ENCODE measurements around the gene PLEKHA1.

The PLEKHA1 gene

DNA sequence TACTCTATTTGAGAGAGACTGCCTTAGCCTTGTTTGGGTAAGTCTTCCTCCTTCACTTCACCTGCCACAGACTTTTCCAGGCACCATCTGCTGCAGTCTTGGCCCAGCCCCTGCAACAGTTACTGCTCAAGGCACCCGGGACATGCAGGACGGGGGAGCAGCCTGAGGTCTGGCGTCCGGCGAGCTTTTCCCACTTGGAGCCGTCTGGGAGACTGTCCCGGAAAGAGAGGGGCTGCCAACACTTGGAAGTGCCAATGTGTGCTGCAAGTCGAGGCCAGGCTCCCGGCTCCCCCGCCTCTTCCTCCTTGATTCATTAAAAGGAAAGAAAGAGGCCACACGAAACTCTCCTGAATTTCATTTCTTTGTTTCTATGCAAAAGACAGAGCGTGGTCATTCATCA lies 100.6 kb downstream of the PLEKHA1 start:
- TF ChIP-seq CTCF (IDR thresholded peaks at IDR 0.05; ENCODE audit: low read depth, low read length, missing control alignments) = no peak
- Histone ChIP-seq H3K36me3 (replicated peaks) (no peaks in the 10 kb centered on the region), H3K27me3 (replicated peaks) (no peaks in the 10 kb centered on the region), H3K27ac (no peak overlapping the region), H3K4me3 (ENCODE audit: low read depth, low read length) (no peak overlapping the region)
- DNase-seq = no peak
- in situ Hi-C loops (cut with HindIII; ENCODE audit: low pct_ligation_motif_present, low sequenced_read_pairs) = no loop called here

DNA sequence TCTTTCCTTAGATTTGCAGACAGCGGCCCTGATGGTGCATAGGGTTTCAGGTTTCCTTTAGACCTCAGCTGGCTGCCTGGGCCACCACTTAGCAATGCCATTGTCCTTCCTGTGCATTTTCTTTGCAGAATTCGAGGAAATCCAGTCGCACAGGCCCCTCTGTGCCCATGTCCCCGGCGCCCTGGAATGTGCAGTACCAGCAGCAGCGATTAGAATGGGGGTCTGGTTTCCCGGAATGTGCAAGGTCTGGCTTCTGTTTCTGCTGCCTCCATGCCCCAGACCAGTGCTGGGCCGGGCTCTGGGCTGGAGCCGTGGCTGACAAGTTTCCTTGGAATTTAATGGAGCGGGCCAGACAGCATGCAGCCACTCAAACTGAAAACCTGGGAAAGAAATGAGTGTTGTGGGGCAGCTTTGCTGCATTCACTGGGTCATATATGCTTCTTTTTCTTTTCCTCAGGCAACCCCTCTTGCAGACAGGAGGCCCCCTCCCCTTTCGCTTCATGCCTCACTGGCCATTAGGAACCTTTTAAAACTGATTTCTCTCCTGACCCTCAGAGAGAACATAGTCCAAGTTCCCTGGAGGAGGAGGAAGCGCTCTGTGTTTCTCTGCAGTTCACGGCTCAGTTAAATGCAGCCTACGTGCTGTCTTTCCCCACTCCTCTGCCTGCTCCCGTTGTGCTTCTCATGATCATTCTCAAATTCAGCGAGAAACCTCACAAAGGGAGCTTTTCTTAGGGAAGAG lies 101.3 kb downstream of the PLEKHA1 start:
- no peak for DNase-seq
- H3K27ac ChIP-seq = no peak overlapping the region
- in situ Hi-C loops (cut with HindIII; ENCODE audit: low pct_ligation_motif_present, low sequenced_read_pairs) = no loop called here
- no peak for TF ChIP-seq CTCF (IDR thresholded peaks at IDR 0.05; ENCODE audit: low read depth, low read length, missing control alignments)
- no peak overlapping the region for H3K4me3 ChIP-seq (ENCODE audit: low read depth, low read length)
- H3K27me3 ChIP-seq (replicated peaks) = no peaks in the 10 kb centered on the region
- H3K36me3 ChIP-seq (replicated peaks) = no peaks in the 10 kb centered on the region

DNA sequence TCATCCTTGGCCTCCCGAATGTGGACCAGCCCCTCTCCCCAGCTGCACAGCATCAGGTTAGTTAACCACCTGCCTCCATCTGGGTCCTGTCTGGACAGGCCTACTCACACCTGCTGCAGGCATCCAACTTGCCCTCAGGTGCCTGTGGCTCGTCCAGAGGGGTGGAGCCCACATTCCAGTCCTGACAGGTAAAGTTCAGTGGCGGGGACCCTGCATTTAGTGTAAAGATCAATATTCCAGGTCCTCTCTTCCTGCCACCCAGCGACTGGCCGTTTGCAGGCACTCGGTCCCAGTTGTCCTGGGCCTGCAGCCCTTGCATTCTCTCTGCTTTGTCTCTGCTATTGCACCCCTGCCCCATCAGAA lies 101.8 kb downstream of the PLEKHA1 start:
- in situ Hi-C loops (cut with HindIII; ENCODE audit: low pct_ligation_motif_present, low sequenced_read_pairs) = no loop called here
- TF ChIP-seq CTCF (IDR thresholded peaks at IDR 0.05; ENCODE audit: low read depth, low read length, missing control alignments) = no peak
- no peak for DNase-seq
- no peaks in the 10 kb centered on the region for H3K27me3 ChIP-seq (replicated peaks)
- no peak overlapping the region for H3K27ac ChIP-seq
- no peak overlapping the region for H3K4me3 ChIP-seq (ENCODE audit: low read depth, low read length)
- H3K36me3 ChIP-seq (replicated peaks) = no peaks in the 10 kb centered on the region

GRCh38 chr10:122477436-122477835 lies 102.9 kb downstream of the PLEKHA1 start:
- H3K27ac ChIP-seq = no peak overlapping the region
- H3K36me3 ChIP-seq (replicated peaks) = no peaks in the 10 kb centered on the region
- no peak overlapping the region for H3K4me3 ChIP-seq (ENCODE audit: low read depth, low read length)
- H3K27me3 ChIP-seq (replicated peaks) = no peaks in the 10 kb centered on the region
- in situ Hi-C loops (cut with HindIII; ENCODE audit: low pct_ligation_motif_present, low sequenced_read_pairs) = no loop called here
- no peak for DNase-seq
- TF ChIP-seq CTCF (IDR thresholded peaks at IDR 0.05; ENCODE audit: low read depth, low read length, missing control alignments) = no peak

DNA sequence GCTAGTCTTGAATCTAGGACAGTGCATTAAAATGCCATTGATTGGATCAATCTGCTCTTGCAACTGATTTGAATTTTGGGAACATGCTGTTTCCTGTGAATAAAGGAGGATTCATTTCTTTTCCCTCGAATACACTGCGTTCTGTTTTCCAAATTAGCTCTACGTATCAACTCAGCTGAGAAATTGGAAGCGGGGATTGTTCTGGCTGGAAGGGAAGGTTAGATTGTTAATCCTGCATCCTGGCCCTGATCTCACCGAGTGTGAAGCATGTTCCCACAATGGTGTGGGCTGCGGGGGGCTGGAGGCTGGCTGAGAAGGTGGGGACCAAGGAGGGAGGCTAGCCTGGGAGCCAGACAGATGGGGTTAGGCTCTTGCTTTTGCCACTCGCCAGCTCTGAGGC lies 104.5 kb downstream of the PLEKHA1 start:
- DNase-seq = no peak
- in situ Hi-C loops (cut with HindIII; ENCODE audit: low pct_ligation_motif_present, low sequenced_read_pairs) = no loop called here
- Histone ChIP-seq H3K27me3 (replicated peaks) (no peaks in the 10 kb centered on the region), H3K36me3 (replicated peaks) (no peaks in the 10 kb centered on the region), H3K4me3 (ENCODE audit: low read depth, low read length) (no peak overlapping the region), H3K27ac (no peak overlapping the region)
- no peak for TF ChIP-seq CTCF (IDR thresholded peaks at IDR 0.05; ENCODE audit: low read depth, low read length, missing control alignments)

All from brain microvascular endothelial cell (primary cell).